K562 (cell line): ENCODE results near the gene IRAK2. TPM values are rescaled to one million over a fixed set of nuclear protein-coding genes. Genes with fewer than 3 reads are reported as not detected.

Experiments used
- ATAC-seq: fragments of 200-7000 bp; cut with Tn5 transposase; 3 replicates; pipeline ENCODE4 v1.9.1; 2020; ENCODE audit warnings: moderate library complexity
- BruUV-seq: library from RNA; stranded (reverse); fragments of 400-500 nt; replicated peaks from 2 replicates; lab custom pipeline; 2021; lab: Mats Ljungman, UMichigan
- CTCF ChIA-PET: fragments of 300-600 bp; formaldehyde crosslinking; extraction: SDS; loops from one replicate; lab custom pipeline; 2021; ENCODE audit warnings: low intra/inter-chr PET ratio; lab: Yijun Ruan, JAX
- POLR2A ChIA-PET: fragments of 300-600, 350-650 bp; sonication (Branson Sonifier 250); formaldehyde crosslinking; extraction: SDS; loops from one replicate; lab custom pipeline; 2021; ENCODE audit warnings: antibody characterized with exemption, inconsistent platforms; lab: Yijun Ruan, JAX
- DNase-seq, 4 experiments: peaks; one replicate each; pipeline versions ENCODE4 v3.0.0 to v3.0.0-alpha.2; 2011 to 2018; ENCODE audit warnings: low spot score in 3 of 4, mixed read lengths in 3 of 4; ENCODE audit errors: extremely low read depth in 1 of 4
- FAIRE-seq: peaks from 2 replicates; lab custom pipeline; 2011; peaks lifted over from hg19 to GRCh38; lab: Jason Lieb, UNC
- H2AFZ ChIP-seq: 2 replicates; pipeline ENCODE4 v1.6.0; 2011; ENCODE audit warnings: low read depth, low read length, control low read depth, inconsistent platforms
- H3K27ac ChIP-seq: fragments of 200-600 bp; 3 replicates; pipeline ENCODE4 v1.8.0; 2011; ENCODE audit warnings: low read depth, mild to moderate bottlenecking, control low read depth, inconsistent platforms, low read length, moderate library complexity, mixed read lengths; ENCODE audit errors: extremely low read depth
- H3K27me3 ChIP-seq, 2 experiments: fragments of 300-600 bp in 1 of 2; 2 replicates in 1 of 2; 3 replicates in 1 of 2; pipeline versions ENCODE4 v1.6.0 to v1.8.0; 2011; ENCODE audit warnings: inconsistent platforms in 2 of 2, low read length in 2 of 2, mild to moderate bottlenecking in 1 of 2, mixed read lengths in 1 of 2, moderate library complexity in 1 of 2; ENCODE audit not compliant: control insufficient read depth in 2 of 2, insufficient read depth in 2 of 2
- H3K36me3 ChIP-seq: fragments of 300-600 bp; 3 replicates; pipeline ENCODE4 v1.8.0; 2011; ENCODE audit warnings: mild to moderate bottlenecking, low read length, inconsistent platforms; ENCODE audit not compliant: control insufficient read depth, insufficient read depth
- H3K4me1 ChIP-seq, 2 experiments: fragments of 200-600 bp in 1 of 2; replicated peaks in 1 of 2; 2 replicates in 1 of 2; 3 replicates in 1 of 2; pipeline versions ENCODE4 v1.5.1 to v1.8.0; 2011; ENCODE audit warnings: inconsistent platforms in 2 of 2, low read length in 2 of 2, mild to moderate bottlenecking in 1 of 2, mixed read lengths in 1 of 2, moderate library complexity in 1 of 2; ENCODE audit not compliant: control insufficient read depth in 2 of 2, insufficient read depth in 2 of 2
- H3K4me2 ChIP-seq: 2 replicates; pipeline ENCODE4 v1.6.1; 2011; ENCODE audit warnings: low read length, control low read depth, inconsistent platforms, mixed read lengths; ENCODE audit not compliant: insufficient read depth
- H3K4me3 ChIP-seq: fragments of 200-600 bp; sonication (generic), shearing (Covaris generic); 2 replicates; pipeline ENCODE4 v1.5.1; 2016; ENCODE audit warnings: control low read depth, inconsistent platforms
- H3K79me2 ChIP-seq: fragments of 200-600 bp; 3 replicates; pipeline ENCODE4 v1.8.0; 2011; ENCODE audit warnings: low read length, inconsistent platforms; ENCODE audit not compliant: control insufficient read depth, insufficient read depth
- H3K9ac ChIP-seq, 2 experiments: 2 replicates each; pipeline versions ENCODE4 v1.6.0 to v1.6.1; 2011; ENCODE audit warnings: low read depth in 2 of 2, low read length in 2 of 2, control low read depth in 1 of 2, inconsistent platforms in 1 of 2, mild to moderate bottlenecking in 1 of 2, mixed read lengths in 1 of 2; ENCODE audit not compliant: insufficient read depth in 1 of 2
- H3K9me1 ChIP-seq: one replicate; pipeline ENCODE4 v1.6.0; 2011; ENCODE audit warnings: inconsistent platforms, mild to moderate bottlenecking, low read length, moderate library complexity; ENCODE audit not compliant: control insufficient read depth, insufficient read depth
- H3K9me3 ChIP-seq: replicated peaks from 2 replicates; pipeline ENCODE4 v1.5.1; 2011; ENCODE audit warnings: low read depth, low read length, inconsistent platforms; ENCODE audit not compliant: control insufficient read depth, insufficient read depth
- H4K20me1 ChIP-seq: replicated peaks from 2 replicates; pipeline ENCODE4 v1.6.1; 2011; ENCODE audit warnings: low read length, inconsistent platforms, mixed read lengths; ENCODE audit not compliant: control insufficient read depth, insufficient read depth
- AFF4 ChIP-seq: sonication (generic); formaldehyde crosslinking; IDR thresholded peaks from 2 replicates; pipeline ENCODE4 v1.8.0; 2023; ENCODE audit warnings: mild to moderate bottlenecking, missing genetic modification reagents
- ATF2 ChIP-seq: sonication (generic); formaldehyde crosslinking; IDR thresholded peaks from 2 replicates; pipeline ENCODE4 v1.8.1; 2022; ENCODE audit warnings: missing genetic modification reagents
- BCOR ChIP-seq: fragments of 450-650 bp; IDR thresholded peaks from 2 replicates; pipeline ENCODE4 v1.6.1; 2016
- FOXA1 ChIP-seq: fragments of 450-650 bp; IDR thresholded peaks from 2 replicates; pipeline ENCODE4 v1.6.1; 2016; ENCODE audit warnings: mild to moderate bottlenecking, borderline replicate concordance
- FOXA3 ChIP-seq, 2 experiments: fragments of 450-650 bp in 1 of 2; sonication (generic) in 1 of 2; formaldehyde crosslinking; IDR thresholded peaks in 1 of 2; conservative IDR thresholded peaks in 1 of 2; 2 replicates each; pipeline versions ENCODE4 v1.4.0 to v1.8.0; 2020 to 2022; ENCODE audit warnings: mild to moderate bottlenecking in 2 of 2, missing genetic modification reagents in 1 of 2
- GABPB2 ChIP-seq: fragments of 250-450 bp; sonication (Bioruptor Pico); conservative IDR thresholded peaks from 2 replicates; pipeline ENCODE4 v1.5.1; 2021; ENCODE audit warnings: mild to moderate bottlenecking
- NFIC ChIP-seq: fragments of 450-650 bp; IDR thresholded peaks from 2 replicates; pipeline ENCODE4 v1.6.1; 2017; ENCODE audit warnings: mild to moderate bottlenecking, inconsistent platforms
- SAFB2 ChIP-seq: fragments of 200-400 bp; formaldehyde crosslinking; IDR thresholded peaks from 2 replicates; pipeline ENCODE4 v1.6.1; 2018; ENCODE audit warnings: borderline replicate concordance, low read length, low read depth, moderate library complexity; ENCODE audit not compliant: severe bottlenecking
- TCFL5 ChIP-seq: fragments of 250-450 bp; sonication (Bioruptor Pico); conservative IDR thresholded peaks from 2 replicates; pipeline ENCODE4 v1.6.1; 2021; ENCODE audit warnings: mild to moderate bottlenecking, moderate library complexity, matching md5 sums
- ZC3H11A ChIP-seq: IDR thresholded peaks from 2 replicates; pipeline ENCODE4 v1.6.1; 2012; ENCODE audit warnings: low read depth, low read length, improper control_type of control experiment
- ZFP91 ChIP-seq: sonication (generic); formaldehyde crosslinking; IDR thresholded peaks from 2 replicates; pipeline ENCODE4 v1.8.0; 2022; ENCODE audit warnings: mild to moderate bottlenecking, missing genetic modification reagents
- WGBS: fragments of 100-300 bp; shearing (Covaris generic); methylation state at CpG from one replicate; pipeline ENCODE4 v1.1.6; 2016; ENCODE audit warnings: low coverage, mixed read lengths; ENCODE audit not compliant: insufficient coverage; ENCODE audit errors: missing lambda C conversion rate; 5-methylcytosine and 5-hydroxymethylcytosine counted together
- in situ Hi-C: fragments of 300-500 bp; cut with MboI; formaldehyde crosslinking; loops from 4 replicates; pipeline ENCODE4 v1.15.0; 2018; ENCODE audit warnings: inconsistent platforms, mixed read lengths
- intact Hi-C: fragments of 100-400 bp; cut with micrococcal nuclease; formaldehyde crosslinking; loops from 2 replicates; pipeline ENCODE4 v1.14.2; 2022
- polyA plus RNA-seq, 8 experiments: library from polyadenylated mRNA; depleted of rRNA in 4 of 8; stranded (reverse) in 5 of 8; unstranded in 3 of 8; fragments of >200 nt; fragmentation: Nextera tagmentation in 2 of 8; fragmentation: Illumina TruSeq in 1 of 8; extraction: Ambion mirVana in 2 of 8; extraction: Trizol in 1 of 8; gene quantifications; 2 replicates each; pipeline versions ENCODE4 v1.2.1 to v1.2.3, GENCODE V29; 2011 to 2014; ENCODE audit warnings: inconsistent platforms in 1 of 8, missing spikeins in 1 of 8
- total RNA-seq, 7 experiments: library from RNA; depleted of rRNA in 6 of 7; stranded (reverse); fragments of >200 nt in 6 of 7; fragmentation: Illumina TruSeq in 2 of 7; extraction: Trizol in 2 of 7; gene quantifications; 2 replicates each; pipeline versions ENCODE4 v1.2.1 to v1.2.3, GENCODE V29; 2011 to 2021; ENCODE audit warnings: low replicate concordance in 1 of 7

The IRAK2 gene
- total and polyA plus RNA-seq, 9 of the 15 experiments (the other 6 are each of a cell fraction or from before 2014, with no cell fraction given): 0.42 to 4.4 (median 2.7) TPM

GRCh38 chr3:10277115-10277625, 112.5 kb downstream of the IRAK2 start (continued):
- TF ChIP-seq ZFP91 (no peak), BCOR (no peak), ZC3H11A (no peak)

GRCh38 chr3:10278501-10278900, 113.8 kb downstream of the IRAK2 start:
- H2AFZ ChIP-seq: no peak overlapping the region
- no peak for ATAC-seq
- H3K36me3 ChIP-seq: peaks cover 91% of the 10 kb centered on the region
- intact Hi-C loops (no loop called here), in situ Hi-C loops (no loop called here)
- CTCF ChIA-PET: no interaction called here
- 93% methylated on average over 1 of the region's 1 CpG for WGBS
- no peak overlapping the region for H3K9ac ChIP-seq
- no peak overlapping the region for H3K4me2 ChIP-seq
- peaks cover 7 to 21% of the 10 kb centered on the region in 2 experiments; a peak in 3 of 5 replicates for H3K4me1 ChIP-seq
- H3K9me3 ChIP-seq: no peaks in the 10 kb centered on the region
- no peak overlapping the region for H3K4me3 ChIP-seq
- H3K79me2 ChIP-seq: peaks cover 25% of the 10 kb centered on the region
- no peak overlapping the region for H3K27ac ChIP-seq
- H3K27me3 ChIP-seq: no peaks in the 10 kb centered on the region
- H4K20me1 ChIP-seq: no peaks in the 10 kb centered on the region; the same call in 1 of the 2 replicates
- no peak for DNase-seq
- no TSS peak for BruUV-seq
- POLR2A ChIA-PET: interaction anchor here (0.6 kb wide), 2 partner anchors 24 to 197 kb away, joined by 3 read pairs; no protein-coding TSS in a partner anchor
- no peaks in the 10 kb centered on the region for H3K9me1 ChIP-seq
- no peak for FAIRE-seq
- no peak for TF ChIP-seq FOXA3 (CRISPR knock-in tag; conservative IDR thresholded peaks at IDR 0.05 in 1 of 2, IDR thresholded peaks at IDR 0.05 in 1 of 2)
- no peak for TF ChIP-seq SAFB2
- TF ChIP-seq NFIC: no peak
- TF ChIP-seq GABPB2 (CRISPR knock-in tag): no peak
- no peak for TF ChIP-seq FOXA1
- TF ChIP-seq AFF4 (CRISPR knock-in tag): no peak
- no peak for TF ChIP-seq ATF2 (CRISPR knock-in tag)
- TF ChIP-seq TCFL5 (CRISPR knock-in tag): no peak
